Endothelial cell of coronary artery (primary cell): Measurements from ENCODE around the gene ANK3. TPM values are rescaled to one million over a fixed set of nuclear protein-coding genes. Genes with fewer than 3 reads are reported as not detected.

Source experiments
- total RNA-seq: library from RNA; depleted of rRNA; stranded (reverse); fragments of >200 nt; gene quantifications from 2 replicates; pipeline ENCODE4 v1.2.3, GENCODE V29; 2014

The ANK3 gene
- total RNA-seq, result 2.6 and 6.1 TPM in 2 replicates

GRCh38 chr10:60389413-60390025 lies at the start of gene ANK3:
Gene ANK3 (minus strand): TSS chr10:60389875. CDS start chr10:60389538, 337 bp downstream.

